Caco-2 (cell line): Measurements from ENCODE around the gene SLC10A1. TPM values are rescaled to one million over a fixed set of nuclear protein-coding genes. Genes with fewer than 3 reads are reported as not detected.

Source experiments
- BruUV-seq: library from RNA; stranded (reverse); fragments of 400-500 nt; replicated peaks from 2 replicates; lab custom pipeline; 2021; lab: Mats Ljungman, UMichigan
- CTCF ChIA-PET: fragments of 300-600 bp; sonication (Branson Sonifier 250); formaldehyde crosslinking; loops from one replicate; lab custom pipeline; 2022; ENCODE audit warnings: antibody characterized with exemption; lab: Charles Lee
- POLR2A ChIA-PET: fragments of 300-600 bp; sonication (Branson Sonifier 250); formaldehyde crosslinking; loops from one replicate; lab custom pipeline; 2022; ENCODE audit warnings: antibody characterized with exemption; lab: Charles Lee
- DNase-seq, 2 experiments: peaks; one replicate each; pipeline versions ENCODE4 v3.0.0 to v3.0.0-alpha.2; 2020 to 2022
- H3K27me3 ChIP-seq: replicated peaks from 2 replicates; pipeline ENCODE4 v1.6.0; 2011; ENCODE audit warnings: low read length; ENCODE audit not compliant: control insufficient read depth, insufficient read depth
- H3K36me3 ChIP-seq: 2 replicates; pipeline ENCODE4 v1.5.1; 2011; ENCODE audit warnings: low read length; ENCODE audit not compliant: control insufficient read depth, insufficient read depth
- H3K4me1 ChIP-seq: fragments of 250-450 bp; sonication (Bioruptor Pico); 2 replicates; pipeline ENCODE4 v1.5.1; 2020; ENCODE audit warnings: mild to moderate bottlenecking
- H3K4me3 ChIP-seq: 2 replicates; pipeline ENCODE4 v1.5.1; 2011; ENCODE audit warnings: low read depth, mild to moderate bottlenecking, control low read depth, low read length
- H3K9me3 ChIP-seq: fragments of 250-450 bp; sonication (Bioruptor Pico); 2 replicates; pipeline ENCODE4 v1.5.1; 2020; ENCODE audit warnings: mild to moderate bottlenecking, moderate library complexity
- H3K27ac Mint-ChIP-seq: one replicate; pipeline ENCODE4 v1.8.0; 2022; ENCODE audit warnings: mixed read lengths; ENCODE audit not compliant: unreplicated experiment
- H3K27me3 Mint-ChIP-seq: one replicate; pipeline ENCODE4 v1.8.0; 2022; ENCODE audit warnings: mixed read lengths; ENCODE audit not compliant: insufficient read depth, unreplicated experiment
- H3K36me3 Mint-ChIP-seq: one replicate; pipeline ENCODE4 v1.8.0; 2022; ENCODE audit warnings: mild to moderate bottlenecking, mixed read lengths; ENCODE audit not compliant: insufficient read depth, unreplicated experiment
- H3K4me1 Mint-ChIP-seq: one replicate; pipeline ENCODE4 v1.8.0; 2022; ENCODE audit warnings: low read depth, mixed read lengths; ENCODE audit not compliant: unreplicated experiment
- H3K4me3 Mint-ChIP-seq: one replicate; pipeline ENCODE4 v1.8.0; 2022; ENCODE audit warnings: mild to moderate bottlenecking, moderate library complexity, mixed read lengths; ENCODE audit not compliant: unreplicated experiment
- H3K9me3 Mint-ChIP-seq: one replicate; pipeline ENCODE4 v1.8.0; 2022; ENCODE audit warnings: mixed read lengths; ENCODE audit not compliant: unreplicated experiment
- intact Hi-C: fragments of 100-400 bp; cut with micrococcal nuclease; formaldehyde crosslinking; loops from one replicate; pipeline ENCODE4 v1.10.0; 2022; ENCODE audit not compliant: unreplicated experiment
- total RNA-seq: library from RNA; stranded (reverse); gene quantifications from 2 replicates; pipeline ENCODE4 v1.2.3, GENCODE V29; 2022
- TF ChIP-seq, protein P1 (sequence below), 2 experiments: fragments of 200-600 bp in 1 of 2; IDR thresholded peaks; 1 replicate in 1 of 2; 2 replicates in 1 of 2; pipeline versions ENCODE4 v1.5.1 to v1.8.0; 2011 to 2022; ENCODE audit warnings: antibody characterized with exemption in 1 of 2, control low read depth in 1 of 2, inconsistent platforms in 1 of 2, low read depth in 1 of 2, low read length in 1 of 2, mild to moderate bottlenecking in 1 of 2, moderate library complexity in 1 of 2; ENCODE audit not compliant: insufficient read depth in 1 of 2, severe bottlenecking in 1 of 2, unreplicated experiment in 1 of 2

Gene SLC10A1
- total RNA-seq, 1 experiment from 2014 or later: 3.8 TPM

- H3K36me3 Mint-ChIP-seq: no peaks in the 10 kb centered on the region
- ChIA-PET POLR2A (no interaction called here), CTCF (no interaction called here)
Measured at GRCh38 chr14:69795691-69796090, 1.4 kb downstream of the SLC10A1 start.

GRCh38 chr14:69794791-69795190, 2.2 kb downstream of the SLC10A1 start:
- intact Hi-C loops: no loop called here
- Mint-ChIP-seq H3K36me3 (no peaks in the 10 kb centered on the region), H3K4me1 (peaks cover 21% of the 10 kb centered on the region), H3K27ac (no peak overlapping the region), H3K27me3 (no peaks in the 10 kb centered on the region), H3K9me3 (no peaks in the 10 kb centered on the region), H3K4me3 (no peak overlapping the region)
- no peak overlapping the region for H3K4me3 ChIP-seq
- CTCF ChIA-PET: no interaction called here
- no peak for DNase-seq
- no peaks in the 10 kb centered on the region for H3K9me3 ChIP-seq
- no peaks in the 10 kb centered on the region for H3K27me3 ChIP-seq
- POLR2A ChIA-PET: no interaction called here
- TF ChIP-seq, protein P1, sequence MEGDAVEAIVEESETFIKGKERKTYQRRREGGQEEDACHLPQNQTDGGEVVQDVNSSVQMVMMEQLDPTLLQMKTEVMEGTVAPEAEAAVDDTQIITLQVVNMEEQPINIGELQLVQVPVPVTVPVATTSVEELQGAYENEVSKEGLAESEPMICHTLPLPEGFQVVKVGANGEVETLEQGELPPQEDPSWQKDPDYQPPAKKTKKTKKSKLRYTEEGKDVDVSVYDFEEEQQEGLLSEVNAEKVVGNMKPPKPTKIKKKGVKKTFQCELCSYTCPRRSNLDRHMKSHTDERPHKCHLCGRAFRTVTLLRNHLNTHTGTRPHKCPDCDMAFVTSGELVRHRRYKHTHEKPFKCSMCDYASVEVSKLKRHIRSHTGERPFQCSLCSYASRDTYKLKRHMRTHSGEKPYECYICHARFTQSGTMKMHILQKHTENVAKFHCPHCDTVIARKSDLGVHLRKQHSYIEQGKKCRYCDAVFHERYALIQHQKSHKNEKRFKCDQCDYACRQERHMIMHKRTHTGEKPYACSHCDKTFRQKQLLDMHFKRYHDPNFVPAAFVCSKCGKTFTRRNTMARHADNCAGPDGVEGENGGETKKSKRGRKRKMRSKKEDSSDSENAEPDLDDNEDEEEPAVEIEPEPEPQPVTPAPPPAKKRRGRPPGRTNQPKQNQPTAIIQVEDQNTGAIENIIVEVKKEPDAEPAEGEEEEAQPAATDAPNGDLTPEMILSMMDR (IDR thresholded peaks at IDR 0.05; ENCODE audit: insufficient read depth in 1 of 2, low read depth in 1 of 2, low read length in 1 of 2, severe bottlenecking in 1 of 2, unreplicated experiment in 1 of 2): no peak
- H3K4me1 ChIP-seq: peaks cover 24% of the 10 kb centered on the region
- no peaks in the 10 kb centered on the region for H3K36me3 ChIP-seq
- BruUV-seq: no TSS peak

More at GRCh38 chr14:69795691-69796090, 1.4 kb downstream of the SLC10A1 start:
- no peaks in the 10 kb centered on the region for H3K27me3 Mint-ChIP-seq
- no peaks in the 10 kb centered on the region for H3K36me3 ChIP-seq
- no peaks in the 10 kb centered on the region for H3K27me3 ChIP-seq
- TF ChIP-seq, protein P1 (IDR thresholded peaks at IDR 0.05; ENCODE audit: insufficient read depth in 1 of 2, low read depth in 1 of 2, low read length in 1 of 2, severe bottlenecking in 1 of 2, unreplicated experiment in 1 of 2): no peak
- no TSS peak for BruUV-seq
- H3K9me3 Mint-ChIP-seq: peaks cover 5% of the 10 kb centered on the region
- intact Hi-C loops: no loop called here
- H3K9me3 ChIP-seq: no peaks in the 10 kb centered on the region
- H3K27ac Mint-ChIP-seq: no peak overlapping the region
- H3K4me3 Mint-ChIP-seq: no peak overlapping the region
- H3K4me3 ChIP-seq: no peak overlapping the region
- DNase-seq: no peak
- H3K4me1 ChIP-seq: peaks cover 24% of the 10 kb centered on the region
- H3K4me1 Mint-ChIP-seq: peaks cover 21% of the 10 kb centered on the region

GRCh38 chr14:69792887-69793421, 4.1 kb downstream of the SLC10A1 start:
- DNase-seq: no peak
- H3K27ac Mint-ChIP-seq: no peak overlapping the region
- Histone ChIP-seq H3K27me3 (no peaks in the 10 kb centered on the region), H3K4me3 (no peak overlapping the region), H3K4me1 (peaks cover 19% of the 10 kb centered on the region), H3K36me3 (no peaks in the 10 kb centered on the region), H3K9me3 (no peaks in the 10 kb centered on the region)
- no TSS peak for BruUV-seq
- POLR2A ChIA-PET: no interaction called here
- no peaks in the 10 kb centered on the region for H3K36me3 Mint-ChIP-seq
- no peaks in the 10 kb centered on the region for H3K9me3 Mint-ChIP-seq
- no peak overlapping the region for H3K4me3 Mint-ChIP-seq
- intact Hi-C loops: no loop called here
- peaks cover 18% of the 10 kb centered on the region for H3K4me1 Mint-ChIP-seq
- H3K27me3 Mint-ChIP-seq: no peaks in the 10 kb centered on the region
- TF ChIP-seq, protein P1 (IDR thresholded peaks at IDR 0.05; ENCODE audit: insufficient read depth in 1 of 2, low read depth in 1 of 2, low read length in 1 of 2, severe bottlenecking in 1 of 2, unreplicated experiment in 1 of 2): no peak
- CTCF ChIA-PET: no interaction called here
